ENCODE results near the gene GJC2. TPM values are rescaled to one million over a fixed set of nuclear protein-coding genes. Genes with fewer than 3 reads are reported as not detected.
"Not testable (repeated sequence)": the region's sequence is repeated elsewhere in the genome, so short reads cannot be mapped to it uniquely, and the experiment has no call there.

GJC2 gene
- total RNA-seq, 1 donor from 2014 or later = 5.4 TPM

DNA sequence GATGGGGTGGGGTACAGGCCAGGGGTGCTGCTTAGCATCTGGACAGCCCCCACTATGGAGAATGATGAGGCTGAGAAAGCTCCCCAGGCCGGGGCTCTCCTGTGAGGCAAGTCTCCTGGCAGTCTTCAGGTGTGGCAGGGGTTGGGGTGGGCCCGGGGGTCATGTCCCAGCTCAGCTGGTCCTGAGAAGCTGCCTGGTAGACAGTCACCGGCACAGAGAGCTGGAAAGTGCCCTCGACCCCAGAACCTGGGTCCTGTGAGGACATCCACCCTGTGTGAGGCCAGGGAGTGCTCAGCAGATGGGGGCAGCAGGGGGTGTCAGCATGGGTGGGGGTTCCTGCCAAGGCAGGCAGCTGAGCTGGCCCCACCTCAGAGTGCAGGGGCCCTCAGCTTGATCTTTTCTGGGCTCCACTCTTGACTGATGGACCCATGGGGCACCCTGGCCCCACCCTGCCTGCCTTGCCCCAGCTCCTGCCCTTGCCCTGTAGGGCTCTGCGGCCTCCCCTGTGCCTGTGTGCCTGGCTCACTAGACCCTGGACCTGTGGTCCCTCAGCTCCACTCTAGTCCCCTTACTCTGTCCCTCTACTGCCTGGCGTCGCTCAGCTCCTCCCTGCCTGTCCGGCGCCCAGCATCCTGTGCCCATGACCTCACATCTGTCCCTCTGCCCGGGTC lies 21.6 kb downstream of the GJC2 start:
- TF ChIP-seq, protein P1, sequence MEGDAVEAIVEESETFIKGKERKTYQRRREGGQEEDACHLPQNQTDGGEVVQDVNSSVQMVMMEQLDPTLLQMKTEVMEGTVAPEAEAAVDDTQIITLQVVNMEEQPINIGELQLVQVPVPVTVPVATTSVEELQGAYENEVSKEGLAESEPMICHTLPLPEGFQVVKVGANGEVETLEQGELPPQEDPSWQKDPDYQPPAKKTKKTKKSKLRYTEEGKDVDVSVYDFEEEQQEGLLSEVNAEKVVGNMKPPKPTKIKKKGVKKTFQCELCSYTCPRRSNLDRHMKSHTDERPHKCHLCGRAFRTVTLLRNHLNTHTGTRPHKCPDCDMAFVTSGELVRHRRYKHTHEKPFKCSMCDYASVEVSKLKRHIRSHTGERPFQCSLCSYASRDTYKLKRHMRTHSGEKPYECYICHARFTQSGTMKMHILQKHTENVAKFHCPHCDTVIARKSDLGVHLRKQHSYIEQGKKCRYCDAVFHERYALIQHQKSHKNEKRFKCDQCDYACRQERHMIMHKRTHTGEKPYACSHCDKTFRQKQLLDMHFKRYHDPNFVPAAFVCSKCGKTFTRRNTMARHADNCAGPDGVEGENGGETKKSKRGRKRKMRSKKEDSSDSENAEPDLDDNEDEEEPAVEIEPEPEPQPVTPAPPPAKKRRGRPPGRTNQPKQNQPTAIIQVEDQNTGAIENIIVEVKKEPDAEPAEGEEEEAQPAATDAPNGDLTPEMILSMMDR (IDR thresholded peaks at IDR 0.05) = no peak
- Histone ChIP-seq H3K27ac (no peak overlapping the region), H3K27me3 (no peaks in the 10 kb centered on the region), H3K9me3 (no peaks in the 10 kb centered on the region), H3K36me3 (peaks cover 7 to 12% of the 10 kb centered on the region in 2 donors), H3K4me1 (peaks cover 0 to 3% of the 10 kb centered on the region in 2 donors), H3K4me3 (no peak overlapping the region)
- no peak for DNase-seq (ENCODE audit: low spot score in 2 of 2)
- intact Hi-C loops (cut with DNase I) = no loop called here

DNA sequence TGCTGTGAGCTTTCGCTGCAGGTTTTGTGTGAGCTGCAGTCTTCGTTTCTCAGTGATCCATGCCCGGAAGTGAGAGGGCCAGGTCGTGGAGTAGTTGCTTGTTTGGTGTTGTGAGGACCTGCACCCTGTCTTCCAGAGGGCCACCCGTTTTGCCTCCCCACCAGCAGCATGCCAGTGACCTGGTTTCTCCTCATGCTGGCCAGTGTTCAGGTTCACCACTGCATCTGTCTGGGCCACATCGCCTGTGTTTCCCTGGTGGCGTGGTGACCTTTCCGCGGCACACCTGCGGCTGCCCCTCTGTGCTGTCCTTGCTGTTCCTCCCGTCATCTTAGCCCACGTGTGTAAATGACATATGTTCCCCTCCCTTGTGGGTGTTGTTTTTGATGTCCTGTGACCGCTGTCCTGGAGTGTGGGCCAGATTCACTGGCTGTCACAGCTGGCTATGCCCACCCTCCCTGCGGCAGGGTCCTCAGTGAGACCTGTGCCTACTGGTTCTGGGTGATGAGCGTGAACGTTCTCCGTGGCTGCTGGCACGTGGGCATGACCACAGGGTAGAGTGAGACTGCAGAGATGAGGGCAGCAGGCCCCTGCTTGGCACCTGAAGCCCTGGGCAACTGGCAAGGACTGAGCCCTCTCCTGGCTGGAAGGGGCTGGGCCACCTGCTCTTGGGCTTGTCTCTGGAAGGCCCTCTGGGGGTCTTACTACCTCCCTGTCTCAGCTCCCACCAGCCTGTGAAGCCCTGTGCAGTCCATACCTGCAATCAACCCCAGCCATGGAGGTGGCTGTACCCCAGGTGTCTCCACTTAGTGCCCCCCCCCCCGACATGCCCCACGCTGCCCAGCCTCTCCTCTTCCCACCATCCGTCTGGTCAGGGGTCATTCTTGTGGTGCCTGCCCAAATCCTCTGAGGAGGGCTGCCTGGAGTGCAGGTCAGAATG lies 23.1 kb downstream of the GJC2 start:
- Histone ChIP-seq H3K4me3 (no peak overlapping the region), H3K9me3 (no peaks in the 10 kb centered on the region), H3K27me3 (no peaks in the 10 kb centered on the region), H3K36me3 (peaks cover 7 to 12% of the 10 kb centered on the region in 2 donors), H3K4me1 (no peaks in the 10 kb centered on the region), H3K27ac (no peak overlapping the region)
- intact Hi-C loops (cut with DNase I) = no loop called here
- TF ChIP-seq, protein P1 (IDR thresholded peaks at IDR 0.05) = no peak
- no peak for DNase-seq (ENCODE audit: low spot score in 2 of 2)

DNA sequence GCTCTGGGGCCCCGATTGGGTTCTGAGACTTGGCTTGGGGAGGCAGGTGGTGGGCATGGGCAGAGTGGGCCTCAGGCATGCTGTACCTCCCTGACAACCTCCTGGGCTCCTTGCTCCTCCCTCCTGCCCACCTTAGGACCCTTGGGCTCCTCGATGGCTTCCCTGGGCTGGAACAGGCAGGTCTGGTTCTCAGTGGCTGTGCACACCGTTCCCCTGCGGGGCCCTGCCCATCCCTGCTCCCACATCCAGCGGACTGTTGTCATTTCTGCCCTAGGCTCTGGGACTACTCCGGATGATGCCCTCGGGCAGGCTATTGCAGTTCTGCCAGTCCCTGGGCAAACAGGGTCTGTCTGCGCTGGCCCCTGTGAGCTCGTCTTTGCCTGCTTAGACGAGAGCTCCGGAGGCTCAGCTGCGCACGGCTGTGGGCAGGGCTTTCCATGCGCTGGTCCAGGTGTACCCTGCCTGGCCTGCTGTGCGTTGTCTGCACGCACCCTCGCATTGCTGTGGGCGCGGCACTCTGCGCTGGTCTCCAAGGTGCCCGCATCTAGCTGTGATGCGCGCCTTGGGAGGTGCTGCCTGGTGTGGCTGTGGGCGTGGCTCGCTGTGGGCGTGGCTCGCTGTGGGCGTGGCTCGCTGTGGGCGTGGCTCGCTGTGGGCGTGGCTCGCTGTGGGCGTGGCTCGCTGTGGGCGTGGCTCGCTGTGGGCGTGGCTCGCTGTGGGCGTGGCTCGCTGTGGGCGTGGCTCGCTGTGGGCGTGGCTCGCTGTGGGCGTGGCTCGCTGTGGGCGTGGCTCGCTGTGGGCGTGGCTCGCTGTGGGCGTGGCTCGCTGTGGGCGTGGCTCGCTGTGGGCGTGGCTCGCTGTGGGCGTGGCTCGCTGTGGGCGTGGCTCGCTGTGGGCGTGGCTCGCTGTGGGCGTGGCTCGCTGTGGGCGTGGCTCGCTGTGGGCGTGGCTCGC lies 24.1 kb downstream of the GJC2 start:
- H3K4me1 ChIP-seq; H3K4me3 ChIP-seq; H3K9me3 ChIP-seq; DNase-seq (ENCODE audit: low spot score in 2 of 2); intact Hi-C loops (cut with DNase I); H3K27ac ChIP-seq; H3K27me3 ChIP-seq: not testable (repeated sequence)
- peaks cover 7 to 12% of the 10 kb centered on the region in 2 donors for H3K36me3 ChIP-seq

DNA sequence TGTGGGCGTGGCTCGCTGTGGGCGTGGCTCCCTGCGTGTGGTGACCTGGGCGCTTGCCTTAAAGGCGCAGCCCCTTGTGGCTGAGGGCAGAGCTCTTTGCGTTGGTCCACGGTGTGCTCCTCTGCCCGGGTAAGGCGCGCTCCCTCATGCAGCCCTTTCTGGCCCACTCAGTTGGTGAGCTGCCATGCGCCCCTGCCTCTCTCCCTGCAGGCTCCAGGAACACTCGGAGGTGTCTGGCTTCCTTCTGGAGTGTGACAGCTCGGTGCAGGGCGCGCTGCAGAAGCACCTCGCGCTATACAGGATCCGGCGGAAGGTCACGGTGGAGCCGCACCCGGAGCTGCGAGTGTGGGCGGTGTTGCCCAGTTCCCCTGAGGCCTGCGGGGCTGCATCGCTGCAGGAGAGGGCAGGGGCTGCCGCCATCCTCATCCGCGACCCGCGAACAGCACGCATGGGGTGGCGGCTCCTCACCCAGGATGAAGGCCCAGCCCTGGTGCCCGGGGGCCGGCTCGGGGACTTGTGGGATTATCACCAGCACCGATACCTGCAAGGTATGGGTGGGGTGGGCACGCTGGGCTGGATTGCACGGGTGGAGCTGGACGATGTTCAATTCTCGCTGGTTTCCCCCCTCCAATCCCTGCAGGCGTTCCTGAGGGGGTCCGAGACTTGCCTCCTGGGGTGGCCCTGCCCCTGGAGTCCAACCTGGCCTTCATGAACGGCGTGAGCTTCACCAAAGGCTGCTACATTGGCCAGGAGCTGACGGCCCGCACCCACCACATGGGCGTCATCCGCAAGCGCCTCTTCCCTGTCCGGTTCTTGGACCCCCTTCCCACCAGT lies 25.0 kb downstream of the GJC2 start:
- Histone ChIP-seq H3K27ac (no peak overlapping the region), H3K4me1 (no peaks in the 10 kb centered on the region), H3K9me3 (no peaks in the 10 kb centered on the region), H3K36me3 (peaks cover 7 to 12% of the 10 kb centered on the region in 2 donors), H3K4me3 (no peak overlapping the region), H3K27me3 (no peaks in the 10 kb centered on the region)
- intact Hi-C loops (cut with DNase I) = no loop called here
- TF ChIP-seq, protein P1 (IDR thresholded peaks at IDR 0.05) = no peak
- no peak for DNase-seq (ENCODE audit: low spot score in 2 of 2)

DNA sequence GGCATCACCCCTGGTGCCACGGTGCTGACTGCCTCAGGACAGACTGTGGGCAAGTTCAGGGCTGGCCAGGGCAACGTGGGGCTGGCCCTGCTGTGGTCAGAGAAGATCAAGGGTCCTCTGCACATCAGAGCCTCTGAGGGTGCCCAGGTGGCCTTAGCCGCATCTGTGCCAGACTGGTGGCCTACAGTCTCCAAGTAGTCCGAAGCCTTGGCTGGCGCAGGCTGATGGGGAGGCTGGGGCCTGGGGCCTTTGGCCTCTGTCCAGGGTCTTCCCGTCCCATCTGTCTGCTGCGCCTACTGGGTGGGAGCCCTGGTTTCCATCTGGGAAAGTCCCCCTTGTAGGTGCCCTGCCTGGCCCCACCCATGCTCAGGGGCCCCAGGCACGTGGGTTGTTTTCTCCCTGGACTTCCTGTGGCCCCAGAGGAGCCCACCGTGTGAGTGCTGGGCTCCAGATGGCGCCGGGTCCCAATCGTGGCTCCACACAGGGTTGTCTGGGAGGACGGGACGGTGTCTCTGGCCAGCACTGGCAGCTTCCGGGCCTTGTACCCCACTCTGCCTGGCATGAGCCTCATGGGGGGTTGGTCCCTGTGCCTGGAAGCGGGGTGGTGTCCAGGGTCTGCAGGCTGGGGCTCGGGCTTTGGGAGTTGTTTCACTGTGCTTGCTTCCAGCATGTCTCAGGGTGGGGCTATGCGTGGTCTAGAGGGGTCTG lies 25.7 kb downstream of the GJC2 start:
- intact Hi-C loops (cut with DNase I) = no loop called here
- Histone ChIP-seq H3K9me3 (no peaks in the 10 kb centered on the region), H3K4me3 (no peak overlapping the region), H3K27ac (no peak overlapping the region), H3K27me3 (no peaks in the 10 kb centered on the region), H3K36me3 (peaks cover 7 to 12% of the 10 kb centered on the region in 2 donors), H3K4me1 (no peaks in the 10 kb centered on the region)
- DNase-seq (ENCODE audit: low spot score in 2 of 2) = no peak
- TF ChIP-seq, protein P1 (IDR thresholded peaks at IDR 0.05) = no peak
